Measurements from ENCODE around the gene RABGAP1L.

The RABGAP1L gene

DNA sequence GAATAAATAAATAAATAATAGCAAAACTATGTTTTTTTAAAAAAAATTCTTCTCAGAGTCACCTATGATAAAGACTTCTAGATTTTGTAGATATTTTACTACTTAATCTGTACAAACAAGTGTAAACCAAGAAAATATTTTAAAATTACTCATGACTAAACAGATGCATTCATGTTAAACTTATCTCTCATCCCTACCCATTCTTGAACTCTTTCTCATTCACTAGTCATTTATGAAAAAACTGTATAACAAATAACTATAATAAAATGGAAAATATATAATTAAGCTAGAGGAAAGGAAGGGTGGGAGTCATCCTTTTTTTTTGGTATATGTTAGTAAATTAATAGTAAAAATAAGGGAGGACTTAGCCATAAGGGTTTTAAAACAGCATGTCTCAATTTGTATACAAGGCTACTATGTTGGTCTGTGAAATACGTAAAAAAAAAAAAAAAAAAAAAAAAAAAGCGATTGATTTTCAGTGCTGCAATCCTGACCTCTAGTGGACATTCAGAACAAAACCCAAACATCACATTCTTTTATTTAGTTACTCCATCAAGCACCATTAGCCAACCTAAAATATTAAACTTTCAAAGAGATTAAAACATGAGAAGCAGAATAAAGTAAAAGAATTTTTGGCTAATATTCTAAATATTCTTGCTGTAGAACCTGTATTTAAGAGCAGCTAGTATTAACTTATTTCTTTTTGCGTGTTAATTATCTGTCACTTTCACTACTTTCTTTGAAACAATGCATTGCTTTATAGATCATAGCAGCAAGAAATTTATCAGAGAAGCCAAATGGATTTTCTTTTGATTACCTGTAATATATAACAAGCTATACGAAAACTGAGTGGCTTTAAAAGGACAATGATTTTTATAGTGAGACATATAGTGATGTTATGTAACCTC is 584.6 kb downstream of the RABGAP1L start:
- H3K27ac ChIP-seq (replicated peaks; ENCODE audit: low read length) = no peak overlapping the region
- H2BK12ac ChIP-seq (ENCODE audit: low read length) = no peak overlapping the region
- H2BK15ac ChIP-seq (ENCODE audit: low read length) = no peak overlapping the region
- no peak overlapping the region for H3K14ac ChIP-seq (ENCODE audit: low read length)
- H3K9me3 ChIP-seq (replicated peaks in 1 of 2; ENCODE audit: control insufficient read depth in 2 of 2, insufficient read depth in 1 of 2, low read depth in 1 of 2, low read length in 2 of 2) = no peaks in the 10 kb centered on the region
- no peak overlapping the region for H4K91ac ChIP-seq (ENCODE audit: low read depth, low read length, poor library complexity)
- no peaks in the 10 kb centered on the region for H3K27me3 ChIP-seq (ENCODE audit: control insufficient read depth in 3 of 3, insufficient read depth in 3 of 3, low read depth in 1 of 3, low read length in 3 of 3)
- H4K8ac ChIP-seq (ENCODE audit: low read depth, low read length) = no peak overlapping the region
- H3K4me3 ChIP-seq (ENCODE audit: low read length in 2 of 2) = no peak overlapping the region
- H2BK5ac ChIP-seq (ENCODE audit: low read length) = no peak overlapping the region
- no CpG with 5 or more reads among the region's 4 CpGs for WGBS, 2 donors (ENCODE audit: extremely low coverage in 2 of 2, insufficient read length in 2 of 2, insufficient replicate concordance in 1 of 2)
- H3K4ac ChIP-seq (ENCODE audit: low read length) = no peak overlapping the region
- no peak overlapping the region for H3K23ac ChIP-seq (ENCODE audit: low read depth, low read length, poor library complexity)
- no peak overlapping the region for H3K4me2 ChIP-seq (ENCODE audit: insufficient read depth, low read length, poor library complexity, severe bottlenecking)
- H3K79me1 ChIP-seq (ENCODE audit: low read depth, low read length) = no peaks in the 10 kb centered on the region
- no peak overlapping the region for H2BK120ac ChIP-seq (ENCODE audit: low read depth, low read length)
- H2AK5ac ChIP-seq (ENCODE audit: low read depth, low read length) = no peak overlapping the region
- H3K18ac ChIP-seq (ENCODE audit: low read length) = no peak overlapping the region
- H3K36me3 ChIP-seq (replicated peaks in 1 of 2; ENCODE audit: control insufficient read depth in 2 of 2, insufficient read depth in 2 of 2, low read length in 2 of 2) = no peaks in the 10 kb centered on the region
- DNase-seq (ENCODE audit: low spot score) = peak; percentile 24
- no peaks in the 10 kb centered on the region for H3K4me1 ChIP-seq (ENCODE audit: control insufficient read depth in 2 of 2, insufficient read depth in 1 of 2, low read depth in 1 of 2, low read length in 2 of 2)
- H3K9ac ChIP-seq (ENCODE audit: low read depth, low read length, poor library complexity) = no peak overlapping the region
- H2AFZ ChIP-seq (ENCODE audit: low read length) = no peak overlapping the region

DNA sequence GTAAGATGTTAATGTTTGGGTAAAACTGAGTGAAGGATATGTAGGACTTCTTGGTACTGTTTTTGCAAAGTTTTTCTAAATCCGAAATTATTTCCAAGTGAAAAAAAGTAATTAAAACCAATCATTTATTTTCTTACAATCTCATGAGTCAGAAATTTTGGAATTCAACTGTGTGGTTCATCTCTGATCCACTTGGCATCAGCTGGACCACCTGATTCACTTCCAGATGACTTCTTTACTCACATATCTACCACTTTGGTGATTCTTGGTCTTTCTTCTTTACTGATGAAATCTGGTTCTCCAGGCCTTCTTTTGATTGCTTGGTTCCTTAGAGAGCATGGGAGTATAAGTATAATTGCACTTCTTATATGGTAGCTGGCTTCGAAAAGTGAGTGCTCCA is 585.6 kb downstream of the RABGAP1L start:
- no peak overlapping the region for H2AK5ac ChIP-seq (ENCODE audit: low read depth, low read length)
- H2BK120ac ChIP-seq (ENCODE audit: low read depth, low read length) = no peak overlapping the region
- H4K91ac ChIP-seq (ENCODE audit: low read depth, low read length, poor library complexity) = no peak overlapping the region
- H3K18ac ChIP-seq (ENCODE audit: low read length) = no peak overlapping the region
- no peaks in the 10 kb centered on the region for H3K36me3 ChIP-seq (replicated peaks in 1 of 2; ENCODE audit: control insufficient read depth in 2 of 2, insufficient read depth in 2 of 2, low read length in 2 of 2)
- H2BK12ac ChIP-seq (ENCODE audit: low read length) = no peak overlapping the region
- no peak for DNase-seq (ENCODE audit: low spot score)
- H3K4me2 ChIP-seq (ENCODE audit: insufficient read depth, low read length, poor library complexity, severe bottlenecking) = no peak overlapping the region
- WGBS, 2 donors (ENCODE audit: extremely low coverage in 2 of 2, insufficient read length in 2 of 2, insufficient replicate concordance in 1 of 2) = no CpG with 5 or more reads among the region's 2 CpGs
- H2BK15ac ChIP-seq (ENCODE audit: low read length) = no peak overlapping the region
- no peak overlapping the region for H2BK5ac ChIP-seq (ENCODE audit: low read length)
- H3K9ac ChIP-seq (ENCODE audit: low read depth, low read length, poor library complexity) = no peak overlapping the region
- H3K14ac ChIP-seq (ENCODE audit: low read length) = no peak overlapping the region
- no peak overlapping the region for H4K8ac ChIP-seq (ENCODE audit: low read depth, low read length)
- no peak overlapping the region for H3K4me3 ChIP-seq (ENCODE audit: low read length in 2 of 2)
- no peak overlapping the region for H2AFZ ChIP-seq (ENCODE audit: low read length)
- no peaks in the 10 kb centered on the region for H3K9me3 ChIP-seq (replicated peaks in 1 of 2; ENCODE audit: control insufficient read depth in 2 of 2, insufficient read depth in 1 of 2, low read depth in 1 of 2, low read length in 2 of 2)
- H3K79me1 ChIP-seq (ENCODE audit: low read depth, low read length) = no peaks in the 10 kb centered on the region
- H3K27ac ChIP-seq (replicated peaks; ENCODE audit: low read length) = no peak overlapping the region
- H3K23ac ChIP-seq (ENCODE audit: low read depth, low read length, poor library complexity) = no peak overlapping the region
- no peaks in the 10 kb centered on the region for H3K4me1 ChIP-seq (ENCODE audit: control insufficient read depth in 2 of 2, insufficient read depth in 1 of 2, low read depth in 1 of 2, low read length in 2 of 2)
- H3K4ac ChIP-seq (ENCODE audit: low read length) = no peak overlapping the region
- H3K27me3 ChIP-seq (ENCODE audit: control insufficient read depth in 3 of 3, insufficient read depth in 3 of 3, low read depth in 1 of 3, low read length in 3 of 3) = no peaks in the 10 kb centered on the region

DNA sequence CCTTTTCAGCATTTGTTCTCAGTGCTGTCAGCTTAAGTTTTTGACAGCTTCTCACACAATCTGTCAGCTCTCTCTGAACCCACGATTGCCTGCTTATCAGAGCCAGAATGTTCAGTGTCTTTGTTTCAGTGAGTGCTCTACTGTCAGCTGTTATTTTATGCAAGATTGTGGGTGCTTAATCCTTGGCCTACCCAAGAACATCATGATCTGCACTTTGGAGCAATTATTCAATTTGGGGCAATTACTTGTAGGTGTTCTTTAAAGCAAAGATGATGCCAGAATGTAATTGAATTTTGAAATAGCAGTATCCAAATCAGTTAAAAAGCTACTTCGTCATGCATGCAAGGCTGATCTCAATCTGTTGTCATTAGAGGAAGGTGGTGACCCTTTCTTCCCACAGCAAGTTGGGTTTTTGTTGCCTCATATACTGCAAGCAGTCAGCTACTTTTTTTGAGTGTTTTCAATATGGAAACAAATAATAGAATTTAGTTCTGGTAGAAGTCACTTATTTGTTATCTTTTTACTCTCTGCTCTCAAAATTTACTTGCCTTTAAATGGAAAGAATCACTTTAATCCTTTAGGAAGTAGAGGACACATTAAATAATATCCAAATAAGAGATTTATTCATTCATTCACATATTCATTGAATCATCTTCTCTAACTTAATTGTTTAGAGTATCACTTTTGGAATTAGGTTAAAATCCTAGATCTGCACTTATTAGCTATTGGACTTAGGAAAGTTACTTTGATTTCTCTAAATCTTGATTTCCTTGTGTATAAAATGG is 586.9 kb downstream of the RABGAP1L start:
- no peak overlapping the region for H2BK12ac ChIP-seq (ENCODE audit: low read length)
- no peak overlapping the region for H3K18ac ChIP-seq (ENCODE audit: low read length)
- H3K4ac ChIP-seq (ENCODE audit: low read length) = no peak overlapping the region
- no peaks in the 10 kb centered on the region for H3K36me3 ChIP-seq (replicated peaks in 1 of 2; ENCODE audit: control insufficient read depth in 2 of 2, insufficient read depth in 2 of 2, low read length in 2 of 2)
- no peak overlapping the region for H3K14ac ChIP-seq (ENCODE audit: low read length)
- no peak overlapping the region for H2AFZ ChIP-seq (ENCODE audit: low read length)
- no peak overlapping the region for H2BK120ac ChIP-seq (ENCODE audit: low read depth, low read length)
- no peak overlapping the region for H4K91ac ChIP-seq (ENCODE audit: low read depth, low read length, poor library complexity)
- H3K23ac ChIP-seq (ENCODE audit: low read depth, low read length, poor library complexity) = no peak overlapping the region
- H3K4me1 ChIP-seq (ENCODE audit: control insufficient read depth in 2 of 2, insufficient read depth in 1 of 2, low read depth in 1 of 2, low read length in 2 of 2) = no peaks in the 10 kb centered on the region
- no peak overlapping the region for H3K4me2 ChIP-seq (ENCODE audit: insufficient read depth, low read length, poor library complexity, severe bottlenecking)
- no CpG with 5 or more reads among the region's 2 CpGs for WGBS, 2 donors (ENCODE audit: extremely low coverage in 2 of 2, insufficient read length in 2 of 2, insufficient replicate concordance in 1 of 2)
- H3K27me3 ChIP-seq (ENCODE audit: control insufficient read depth in 3 of 3, insufficient read depth in 3 of 3, low read depth in 1 of 3, low read length in 3 of 3) = no peaks in the 10 kb centered on the region
- H3K79me1 ChIP-seq (ENCODE audit: low read depth, low read length) = no peaks in the 10 kb centered on the region
- DNase-seq (ENCODE audit: low spot score) = no peak
- no peaks in the 10 kb centered on the region for H3K9me3 ChIP-seq (replicated peaks in 1 of 2; ENCODE audit: control insufficient read depth in 2 of 2, insufficient read depth in 1 of 2, low read depth in 1 of 2, low read length in 2 of 2)
- H2AK5ac ChIP-seq (ENCODE audit: low read depth, low read length) = no peak overlapping the region
- H3K4me3 ChIP-seq (ENCODE audit: low read length in 2 of 2) = no peak overlapping the region
- no peak overlapping the region for H2BK5ac ChIP-seq (ENCODE audit: low read length)
- H2BK15ac ChIP-seq (ENCODE audit: low read length) = no peak overlapping the region
- no peak overlapping the region for H4K8ac ChIP-seq (ENCODE audit: low read depth, low read length)
- no peak overlapping the region for H3K27ac ChIP-seq (replicated peaks; ENCODE audit: low read length)
- no peak overlapping the region for H3K9ac ChIP-seq (ENCODE audit: low read depth, low read length, poor library complexity)

DNA sequence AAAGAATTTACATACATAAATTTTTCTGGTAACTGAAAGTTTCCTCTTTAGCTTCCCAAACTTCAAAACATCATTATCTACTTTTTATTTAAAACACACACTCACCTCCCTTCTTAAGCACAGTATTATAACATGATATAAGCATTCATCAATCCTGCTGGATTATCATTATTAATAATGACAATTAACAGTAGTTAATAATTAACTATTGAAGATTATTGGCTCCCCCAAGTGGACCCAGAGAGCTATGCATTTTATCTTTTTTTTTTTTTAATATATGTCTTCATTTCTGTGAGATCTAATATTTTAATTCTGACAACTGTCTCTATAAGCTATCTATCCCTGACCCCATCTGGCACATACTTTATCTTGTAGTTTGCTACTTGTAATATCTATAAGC is 588.3 kb downstream of the RABGAP1L start:
- H2AFZ ChIP-seq (ENCODE audit: low read length) = no peak overlapping the region
- no peak overlapping the region for H3K4me2 ChIP-seq (ENCODE audit: insufficient read depth, low read length, poor library complexity, severe bottlenecking)
- no peaks in the 10 kb centered on the region for H3K9me3 ChIP-seq (replicated peaks in 1 of 2; ENCODE audit: control insufficient read depth in 2 of 2, insufficient read depth in 1 of 2, low read depth in 1 of 2, low read length in 2 of 2)
- no peak overlapping the region for H3K9ac ChIP-seq (ENCODE audit: low read depth, low read length, poor library complexity)
- no peak overlapping the region for H2BK15ac ChIP-seq (ENCODE audit: low read length)
- H2BK12ac ChIP-seq (ENCODE audit: low read length) = no peak overlapping the region
- H3K36me3 ChIP-seq (replicated peaks in 1 of 2; ENCODE audit: control insufficient read depth in 2 of 2, insufficient read depth in 2 of 2, low read length in 2 of 2) = no peaks in the 10 kb centered on the region
- H4K8ac ChIP-seq (ENCODE audit: low read depth, low read length) = no peak overlapping the region
- no peak overlapping the region for H3K4me3 ChIP-seq (ENCODE audit: low read length in 2 of 2)
- no peaks in the 10 kb centered on the region for H3K4me1 ChIP-seq (ENCODE audit: control insufficient read depth in 2 of 2, insufficient read depth in 1 of 2, low read depth in 1 of 2, low read length in 2 of 2)
- DNase-seq (ENCODE audit: low spot score) = no peak
- H3K4ac ChIP-seq (ENCODE audit: low read length) = no peak overlapping the region
- no peak overlapping the region for H3K27ac ChIP-seq (replicated peaks; ENCODE audit: low read length)
- H4K91ac ChIP-seq (ENCODE audit: low read depth, low read length, poor library complexity) = no peak overlapping the region
- no peak overlapping the region for H2BK5ac ChIP-seq (ENCODE audit: low read length)
- H3K23ac ChIP-seq (ENCODE audit: low read depth, low read length, poor library complexity) = no peak overlapping the region
- H3K27me3 ChIP-seq (ENCODE audit: control insufficient read depth in 3 of 3, insufficient read depth in 3 of 3, low read depth in 1 of 3, low read length in 3 of 3) = no peaks in the 10 kb centered on the region
- H2BK120ac ChIP-seq (ENCODE audit: low read depth, low read length) = no peak overlapping the region
- H3K79me1 ChIP-seq (ENCODE audit: low read depth, low read length) = no peaks in the 10 kb centered on the region
- no peak overlapping the region for H3K18ac ChIP-seq (ENCODE audit: low read length)
- no peak overlapping the region for H2AK5ac ChIP-seq (ENCODE audit: low read depth, low read length)
- H3K14ac ChIP-seq (ENCODE audit: low read length) = no peak overlapping the region

All from neuronal stem cell (in vitro differentiated cells).